ENCODE measurements around the gene ZNF565.

DNA sequence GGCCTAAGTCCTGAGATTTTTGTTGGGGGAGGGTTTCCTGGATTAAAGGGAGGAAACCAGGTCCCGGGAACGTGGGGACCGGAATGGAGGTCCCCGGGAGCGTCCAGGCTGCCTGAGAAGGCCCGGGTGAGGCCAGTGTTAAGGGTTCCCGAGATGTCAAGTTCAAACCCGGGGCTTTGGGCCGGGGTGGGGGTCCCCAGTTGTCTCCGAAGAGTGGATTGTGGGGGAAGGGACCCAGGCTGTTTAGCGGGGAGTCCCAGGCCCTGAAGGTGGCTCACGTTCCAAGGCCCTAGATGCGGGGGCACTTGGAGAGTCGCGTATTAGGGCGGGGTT, 62.5 kb downstream of the ZNF565 start:
- no peak for TF ChIP-seq SIN3A (IDR thresholded peaks at IDR 0.05; ENCODE audit: borderline replicate concordance, insufficient read depth, low read length)
- no peak for TF ChIP-seq POLR2AphosphoS5 (IDR thresholded peaks at IDR 0.05; ENCODE audit: low read depth, low read length)
- TF ChIP-seq, protein P1, sequence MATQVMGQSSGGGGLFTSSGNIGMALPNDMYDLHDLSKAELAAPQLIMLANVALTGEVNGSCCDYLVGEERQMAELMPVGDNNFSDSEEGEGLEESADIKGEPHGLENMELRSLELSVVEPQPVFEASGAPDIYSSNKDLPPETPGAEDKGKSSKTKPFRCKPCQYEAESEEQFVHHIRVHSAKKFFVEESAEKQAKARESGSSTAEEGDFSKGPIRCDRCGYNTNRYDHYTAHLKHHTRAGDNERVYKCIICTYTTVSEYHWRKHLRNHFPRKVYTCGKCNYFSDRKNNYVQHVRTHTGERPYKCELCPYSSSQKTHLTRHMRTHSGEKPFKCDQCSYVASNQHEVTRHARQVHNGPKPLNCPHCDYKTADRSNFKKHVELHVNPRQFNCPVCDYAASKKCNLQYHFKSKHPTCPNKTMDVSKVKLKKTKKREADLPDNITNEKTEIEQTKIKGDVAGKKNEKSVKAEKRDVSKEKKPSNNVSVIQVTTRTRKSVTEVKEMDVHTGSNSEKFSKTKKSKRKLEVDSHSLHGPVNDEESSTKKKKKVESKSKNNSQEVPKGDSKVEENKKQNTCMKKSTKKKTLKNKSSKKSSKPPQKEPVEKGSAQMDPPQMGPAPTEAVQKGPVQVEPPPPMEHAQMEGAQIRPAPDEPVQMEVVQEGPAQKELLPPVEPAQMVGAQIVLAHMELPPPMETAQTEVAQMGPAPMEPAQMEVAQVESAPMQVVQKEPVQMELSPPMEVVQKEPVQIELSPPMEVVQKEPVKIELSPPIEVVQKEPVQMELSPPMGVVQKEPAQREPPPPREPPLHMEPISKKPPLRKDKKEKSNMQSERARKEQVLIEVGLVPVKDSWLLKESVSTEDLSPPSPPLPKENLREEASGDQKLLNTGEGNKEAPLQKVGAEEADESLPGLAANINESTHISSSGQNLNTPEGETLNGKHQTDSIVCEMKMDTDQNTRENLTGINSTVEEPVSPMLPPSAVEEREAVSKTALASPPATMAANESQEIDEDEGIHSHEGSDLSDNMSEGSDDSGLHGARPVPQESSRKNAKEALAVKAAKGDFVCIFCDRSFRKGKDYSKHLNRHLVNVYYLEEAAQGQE (IDR thresholded peaks at IDR 0.05; ENCODE audit: insufficient read depth in 1 of 2, low read depth in 2 of 2, low read length in 2 of 2): no peak

All from PFSK-1 (cell line).